HEK293T (cell line): ENCODE measurements around the gene KCTD4.

ENCODE experiments used
- CTBP1 ChIP-seq: fragments of 450-650 bp; IDR thresholded peaks from 2 replicates; pipeline ENCODE4 v1.6.1; 2016; ENCODE audit warnings: borderline replicate concordance
- FOXA1 ChIP-seq: fragments of 450-650 bp; IDR thresholded peaks from 2 replicates; pipeline ENCODE4 v1.6.1; 2016; ENCODE audit warnings: mild to moderate bottlenecking
- FOXK2 ChIP-seq: fragments of 450-650 bp; IDR thresholded peaks from 2 replicates; pipeline ENCODE4 v1.6.1; 2016; ENCODE audit warnings: mild to moderate bottlenecking
- NFRKB ChIP-seq: fragments of 450-650 bp; IDR thresholded peaks from 2 replicates; pipeline ENCODE4 v1.6.1; 2016; ENCODE audit warnings: mild to moderate bottlenecking, moderate library complexity
- SP1 ChIP-seq: fragments of 450-650 bp; IDR thresholded peaks from 2 replicates; pipeline ENCODE4 v1.6.1; 2017
- ZNF384 ChIP-seq: fragments of 450-650 bp; IDR thresholded peaks from 2 replicates; pipeline ENCODE4 v1.6.1; 2016
- TF ChIP-seq, protein P1 (sequence below): fragments of 450-650 bp; IDR thresholded peaks from 2 replicates; pipeline ENCODE4 v1.6.1; 2016

DNA sequence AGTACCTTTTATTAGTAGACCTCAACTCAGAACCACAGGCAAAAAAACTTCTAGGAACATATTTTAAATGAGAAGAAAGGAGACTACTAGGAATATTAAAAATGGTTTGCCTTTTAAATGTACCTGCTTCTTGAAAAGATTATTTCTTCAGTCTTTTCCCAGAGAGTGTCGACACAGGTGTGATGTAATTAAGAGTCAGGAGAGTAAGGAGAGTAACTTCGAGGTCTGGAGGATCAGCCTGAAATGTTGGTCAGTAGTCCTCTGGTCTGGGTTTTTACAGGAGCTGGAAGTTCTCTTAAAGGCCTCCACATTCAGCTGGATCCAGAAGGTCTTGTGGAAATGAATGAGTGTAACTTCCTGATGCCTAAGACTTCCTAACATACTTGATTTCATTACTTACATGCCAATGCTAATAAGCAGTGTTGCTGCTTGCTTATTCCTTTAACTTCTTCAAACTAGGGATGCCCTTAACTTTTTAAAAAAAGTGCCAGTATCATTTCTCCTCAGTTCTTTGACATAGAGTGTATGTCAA, at the start of gene KCTD4:
- TF ChIP-seq CTBP1 (no peak), FOXK2 (no peak), ZNF384 (no peak), SP1 (no peak), NFRKB (no peak), FOXA1 (no peak)
- TF ChIP-seq, protein P1, sequence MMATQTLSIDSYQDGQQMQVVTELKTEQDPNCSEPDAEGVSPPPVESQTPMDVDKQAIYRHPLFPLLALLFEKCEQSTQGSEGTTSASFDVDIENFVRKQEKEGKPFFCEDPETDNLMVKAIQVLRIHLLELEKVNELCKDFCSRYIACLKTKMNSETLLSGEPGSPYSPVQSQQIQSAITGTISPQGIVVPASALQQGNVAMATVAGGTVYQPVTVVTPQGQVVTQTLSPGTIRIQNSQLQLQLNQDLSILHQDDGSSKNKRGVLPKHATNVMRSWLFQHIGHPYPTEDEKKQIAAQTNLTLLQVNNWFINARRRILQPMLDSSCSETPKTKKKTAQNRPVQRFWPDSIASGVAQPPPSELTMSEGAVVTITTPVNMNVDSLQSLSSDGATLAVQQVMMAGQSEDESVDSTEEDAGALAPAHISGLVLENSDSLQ: no peak
